Stimulated activated CD8-positive, alpha-beta memory T cell treated with anti-CD3 and anti-CD28 coated beads, Interleukin-4, amount 100 ng/mL, for 4 hours (primary cell): ENCODE data around the gene OMP.

Experiments
- DNase-seq, 2 donors: peaks; one replicate each; pipeline ENCODE4 v3.0.0-alpha.2; 2020; ENCODE audit warnings: low read depth in 2 of 2, low spot score in 1 of 2

The OMP gene

GRCh38 chr11:77121876-77122575 is 19.4 kb downstream of the OMP start:
- DNase-seq = no peak

- DNase-seq = no peak
Measured at GRCh38 chr11:77122576-77123212, 20.1 kb downstream of the OMP start.

GRCh38 chr11:77123591-77123990 is 21.0 kb downstream of the OMP start:
- no peak for DNase-seq

- no peak for DNase-seq
Measured at GRCh38 chr11:77124041-77124440, 21.4 kb downstream of the OMP start.

- DNase-seq = no peak
Measured at GRCh38 chr11:77124488-77124887, 21.8 kb downstream of the OMP start.

GRCh38 chr11:77125191-77125590 is 22.6 kb downstream of the OMP start:
- DNase-seq = no peak

GRCh38 chr11:77125695-77126094 is 23.1 kb downstream of the OMP start:
- no peak for DNase-seq

- DNase-seq = no peak
Measured at GRCh38 chr11:77126156-77126775, 23.6 kb downstream of the OMP start.

GRCh38 chr11:77126861-77127234 is 24.2 kb downstream of the OMP start:
- no peak for DNase-seq

- peak; percentile 2 to 10 for DNase-seq
Measured at GRCh38 chr11:77127235-77127911, 24.7 kb downstream of the OMP start.

GRCh38 chr11:77127920-77128691 is 25.5 kb downstream of the OMP start, which contains the start of gene MYO7A:
MYO7A (plus strand) TSS chr11:77128246; CDS start chr11:77130635, 2,389 bp downstream.
- DNase-seq = no peak

GRCh38 chr11:77129069-77129841 is 26.6 kb downstream of the OMP start:
- DNase-seq = no peak

GRCh38 chr11:77129842-77130756 is 27.5 kb downstream of the OMP start:
- no peak for DNase-seq

GRCh38 chr11:77130763-77131513 is 28.3 kb downstream of the OMP start:
- DNase-seq = no peak

GRCh38 chr11:77131560-77131959 is 28.9 kb downstream of the OMP start:
- DNase-seq = no peak

GRCh38 chr11:77135069-77135468 is 32.4 kb downstream of the OMP start:
- no peak for DNase-seq

- DNase-seq = no peak
Measured at GRCh38 chr11:77136074-77136473, 33.4 kb downstream of the OMP start.

GRCh38 chr11:77136784-77137420 is 34.3 kb downstream of the OMP start:
- DNase-seq = no peak
